Measurements from ENCODE around the gene STAG3.

The STAG3 gene

GRCh38 chr7:100163871-100164270 is 13.8 kb upstream of the STAG3 start:
- Histone ChIP-seq H3K9ac (ENCODE audit: low read length) (no peak overlapping the region), H3K36me3 (replicated peaks; ENCODE audit: low read depth, low read length) (no peaks in the 10 kb centered on the region)

GRCh38 chr7:100166317-100166940 is 11.3 kb upstream of the STAG3 start:
- Histone ChIP-seq H3K36me3 (replicated peaks; ENCODE audit: low read depth, low read length) (no peaks in the 10 kb centered on the region), H3K4me2 (ENCODE audit: low read length) (no peak overlapping the region), H3K27me3 (ENCODE audit: low read depth, low read length) (peaks cover 34% of the 10 kb centered on the region), H3K4me1 (ENCODE audit: low read length) (peaks cover 32% of the 10 kb centered on the region), H3K9ac (ENCODE audit: low read length) (no peak overlapping the region), H3K27ac (ENCODE audit: low read length) (no peak overlapping the region), H3K79me2 (ENCODE audit: low read length) (no peaks in the 10 kb centered on the region), H3K9me3 (ENCODE audit: insufficient read depth, low read length) (no peaks in the 10 kb centered on the region), H4K20me1 (ENCODE audit: insufficient read depth, low read length) (no peaks in the 10 kb centered on the region), H3K4me3 (ENCODE audit: low read length) (no peak overlapping the region), H2AFZ (ENCODE audit: low read depth, low read length) (no peak overlapping the region)
- TF ChIP-seq EZH2phosphoT487 (IDR thresholded peaks at IDR 0.05; ENCODE audit: low read depth) (no peak), CTCF (IDR thresholded peaks at IDR 0.05; ENCODE audit: low read depth, low read length) (no peak)

More at GRCh38 chr7:100163871-100164270, 13.8 kb upstream of the STAG3 start:
- no peaks in the 10 kb centered on the region for H4K20me1 ChIP-seq (ENCODE audit: insufficient read depth, low read length)
- peaks cover 21% of the 10 kb centered on the region for H3K4me1 ChIP-seq (ENCODE audit: low read length)
- H3K79me2 ChIP-seq (ENCODE audit: low read length) = no peaks in the 10 kb centered on the region
- H3K27ac ChIP-seq (ENCODE audit: low read length) = no peak overlapping the region
- TF ChIP-seq EZH2phosphoT487 (IDR thresholded peaks at IDR 0.05; ENCODE audit: low read depth) = no peak
- no peak for TF ChIP-seq CTCF (IDR thresholded peaks at IDR 0.05; ENCODE audit: low read depth, low read length)
- no peaks in the 10 kb centered on the region for H3K9me3 ChIP-seq (ENCODE audit: insufficient read depth, low read length)
- no peak overlapping the region for H3K4me2 ChIP-seq (ENCODE audit: low read length)
- peaks cover 34% of the 10 kb centered on the region for H3K27me3 ChIP-seq (ENCODE audit: low read depth, low read length)
- H2AFZ ChIP-seq (ENCODE audit: low read depth, low read length) = no peak overlapping the region
- H3K4me3 ChIP-seq (ENCODE audit: low read length) = no peak overlapping the region

GRCh38 chr7:100166970-100167911 is 10.5 kb upstream of the STAG3 start:
- Histone ChIP-seq H3K27me3 (ENCODE audit: low read depth, low read length) (peaks cover 34% of the 10 kb centered on the region), H3K4me1 (ENCODE audit: low read length) (peaks cover 32% of the 10 kb centered on the region), H3K4me3 (ENCODE audit: low read length) (peak overlapping the region; percentile 58), H3K27ac (ENCODE audit: low read length) (no peak overlapping the region), H2AFZ (ENCODE audit: low read depth, low read length) (no peak overlapping the region), H3K4me2 (ENCODE audit: low read length) (peak overlapping the region; percentile 55), H3K79me2 (ENCODE audit: low read length) (no peaks in the 10 kb centered on the region), H3K9ac (ENCODE audit: low read length) (peak overlapping the region; percentile 2; the same call in 1 of the 2 replicates), H3K36me3 (replicated peaks; ENCODE audit: low read depth, low read length) (no peaks in the 10 kb centered on the region), H4K20me1 (ENCODE audit: insufficient read depth, low read length) (no peaks in the 10 kb centered on the region), H3K9me3 (ENCODE audit: insufficient read depth, low read length) (no peaks in the 10 kb centered on the region)
- no peak for TF ChIP-seq CTCF (IDR thresholded peaks at IDR 0.05; ENCODE audit: low read depth, low read length)
- no peak for TF ChIP-seq EZH2phosphoT487 (IDR thresholded peaks at IDR 0.05; ENCODE audit: low read depth)

- no peaks in the 10 kb centered on the region for H3K9me3 ChIP-seq (ENCODE audit: insufficient read depth, low read length)
- no peaks in the 10 kb centered on the region for H3K36me3 ChIP-seq (replicated peaks; ENCODE audit: low read depth, low read length)
- peaks cover 34% of the 10 kb centered on the region for H3K27me3 ChIP-seq (ENCODE audit: low read depth, low read length)
- no peak for TF ChIP-seq EZH2phosphoT487 (IDR thresholded peaks at IDR 0.05; ENCODE audit: low read depth)
- no peak for TF ChIP-seq CTCF (IDR thresholded peaks at IDR 0.05; ENCODE audit: low read depth, low read length)
- no peak overlapping the region for H2AFZ ChIP-seq (ENCODE audit: low read depth, low read length)
- H3K79me2 ChIP-seq (ENCODE audit: low read length) = no peaks in the 10 kb centered on the region
- H3K4me1 ChIP-seq (ENCODE audit: low read length) = peaks cover 32% of the 10 kb centered on the region
- H3K27ac ChIP-seq (ENCODE audit: low read length) = no peak overlapping the region
- peak overlapping the region; percentile 58 for H3K4me3 ChIP-seq (ENCODE audit: low read length)
- H3K9ac ChIP-seq (ENCODE audit: low read length) = peak overlapping the region; percentile 2; the same call in 1 of the 2 replicates
- peak overlapping the region; percentile 55 for H3K4me2 ChIP-seq (ENCODE audit: low read length)
- no peaks in the 10 kb centered on the region for H4K20me1 ChIP-seq (ENCODE audit: insufficient read depth, low read length)
Observed at GRCh38 chr7:100167912-100168323, 9.8 kb upstream of the STAG3 start.

Data from OCI-LY3 (cell line).